ENCODE data around the gene ATP8A2.
"Not testable (repeated sequence)": the region's sequence is repeated elsewhere in the genome, so short reads cannot be mapped to it uniquely, and the experiment has no call there.

Gene ATP8A2

DNA sequence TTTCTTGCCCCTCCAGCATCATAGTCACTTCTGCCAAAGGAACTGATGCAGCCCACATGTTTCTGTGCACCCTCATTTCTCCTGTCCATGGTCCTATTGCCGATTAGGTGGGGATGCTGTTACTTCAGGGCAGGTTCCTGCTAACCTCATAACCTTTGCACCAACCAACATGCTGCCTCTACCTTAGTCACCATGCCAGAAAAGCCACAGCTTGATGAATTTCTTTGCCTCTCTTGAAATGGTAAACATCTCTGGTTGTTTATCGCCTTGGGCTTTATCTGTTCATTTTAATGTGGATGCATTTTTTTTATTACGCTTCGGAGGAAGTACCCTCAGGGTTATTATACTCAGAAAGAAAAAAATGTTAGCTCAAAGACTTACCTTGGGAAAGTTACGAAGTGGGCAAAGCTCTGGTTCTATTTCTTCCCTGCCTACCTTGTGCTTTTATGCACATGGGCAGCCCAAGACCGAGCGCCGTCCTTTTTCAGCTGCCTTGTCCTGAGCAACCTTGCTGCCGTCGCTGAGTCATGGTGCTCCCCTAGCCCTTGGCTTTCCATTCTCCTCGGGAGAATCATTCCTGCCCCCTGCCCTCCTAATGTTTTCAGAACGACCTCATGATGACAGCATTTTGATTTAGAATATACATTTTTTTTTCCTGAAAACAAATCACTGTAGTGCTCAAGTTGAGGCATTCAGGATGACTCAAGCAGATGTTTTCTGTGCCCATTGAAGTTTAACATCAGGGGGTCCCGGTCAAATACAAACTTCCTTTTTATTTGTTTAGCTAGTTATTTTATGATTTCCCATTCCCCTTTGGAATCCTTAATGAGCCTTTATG lies 400.1 kb downstream of the ATP8A2 start:
- no peak for DNase-seq

DNA sequence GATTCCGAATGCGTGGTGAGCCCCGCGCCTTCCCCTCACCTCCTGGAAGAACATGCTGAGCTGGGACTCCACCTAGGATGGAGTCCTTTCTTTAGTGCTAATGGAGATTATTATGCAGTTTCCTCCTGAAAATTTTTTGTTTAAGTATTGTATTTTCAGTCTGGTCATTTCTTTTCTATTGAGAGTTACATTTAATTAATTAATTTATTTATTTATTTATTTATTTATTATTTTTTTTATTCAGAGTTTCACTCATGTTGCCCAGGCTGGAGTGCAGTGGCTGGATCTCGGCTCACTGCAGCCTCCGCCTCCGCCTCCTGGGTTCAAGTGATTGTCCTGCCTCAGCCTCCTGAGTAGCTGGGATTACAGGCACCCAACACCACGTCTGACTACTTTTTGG lies 400.8 kb downstream of the ATP8A2 start:
- not testable (repeated sequence) for DNase-seq

DNA sequence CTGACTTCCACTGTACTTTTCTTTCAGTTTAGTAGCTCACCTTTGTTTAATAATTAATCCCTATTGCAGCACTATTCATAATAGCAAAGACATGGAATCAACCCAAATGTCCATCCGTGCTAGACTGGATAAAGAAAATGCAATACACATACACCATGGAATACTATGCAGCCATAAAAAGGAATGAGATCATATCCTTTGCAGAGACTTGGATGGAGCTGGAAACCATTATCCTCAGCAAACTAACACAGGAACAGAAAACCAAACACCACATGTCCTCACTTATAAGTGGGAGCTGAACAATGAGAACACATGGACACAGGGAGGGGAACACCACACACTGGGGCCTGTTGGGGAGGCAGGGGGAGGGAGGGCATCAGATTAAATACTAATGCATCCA lies 402.3 kb downstream of the ATP8A2 start:
- not testable (repeated sequence) for DNase-seq

DNA sequence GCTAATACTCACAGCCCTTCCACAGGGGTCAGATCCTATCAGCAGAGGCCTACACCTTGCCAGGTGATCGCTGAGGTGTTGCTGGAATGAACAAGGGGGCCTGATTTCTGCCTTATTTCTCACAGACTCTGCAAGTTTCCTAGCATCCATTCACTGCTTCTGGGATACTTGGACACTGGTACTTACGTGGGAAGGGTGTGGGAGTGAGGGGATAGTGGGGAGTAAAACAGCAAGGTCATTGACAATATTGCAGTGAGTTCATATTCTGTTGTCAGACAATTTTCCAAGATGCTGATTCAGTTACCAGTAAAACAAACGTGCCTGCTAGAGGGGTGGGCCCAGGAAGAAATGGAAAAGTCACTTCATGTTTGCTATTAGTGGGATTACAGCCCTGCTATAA lies 403.5 kb downstream of the ATP8A2 start:
- DNase-seq = no peak

- DNase-seq = no peak
Measured at GRCh38 chr13:25775986-25776385, 404.2 kb downstream of the ATP8A2 start.

- no peak for DNase-seq
Measured at GRCh38 chr13:25776722-25777121, 404.9 kb downstream of the ATP8A2 start.

DNA sequence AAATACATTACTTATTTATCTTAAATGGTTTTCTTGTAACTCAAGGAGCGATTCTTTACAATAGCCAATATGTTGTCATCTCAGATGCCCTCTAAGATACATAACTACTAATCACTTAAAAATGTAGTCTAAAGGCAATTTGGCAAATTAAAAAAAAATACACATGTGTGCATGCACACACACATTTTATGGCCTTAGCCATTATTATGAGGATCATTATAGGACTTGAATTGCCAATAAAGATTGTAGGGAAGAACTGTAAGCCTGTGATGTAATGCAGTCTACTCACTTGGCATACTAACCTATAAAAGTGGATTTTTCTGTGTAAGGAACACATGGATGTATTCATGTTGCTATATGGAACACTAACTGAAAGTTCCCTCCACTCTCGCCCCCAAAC lies 405.7 kb downstream of the ATP8A2 start:
- no peak for DNase-seq

GRCh38 chr13:25778365-25778764 lies 406.6 kb downstream of the ATP8A2 start:
- DNase-seq = no peak

- no peak for DNase-seq
Measured at GRCh38 chr13:25778808-25779305, 407.1 kb downstream of the ATP8A2 start.

DNA sequence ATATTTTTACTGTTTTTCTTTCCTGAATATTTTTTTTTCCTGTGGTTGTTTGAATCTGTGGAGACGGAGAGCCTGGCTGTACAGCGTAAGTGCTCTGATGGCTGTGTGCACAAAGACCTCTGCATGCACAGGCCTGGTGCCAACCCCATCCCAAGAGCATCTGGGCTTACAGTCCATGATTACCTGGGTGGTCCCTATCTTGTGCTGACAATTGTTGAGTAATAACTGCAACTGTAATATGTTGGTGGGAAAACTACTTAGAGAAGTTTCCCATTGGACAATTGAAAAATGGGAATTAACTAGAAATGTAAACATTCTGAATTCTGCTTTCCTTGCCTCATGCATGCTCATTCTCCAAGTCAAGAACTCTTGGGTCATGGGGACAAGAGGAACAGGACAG lies 411.3 kb downstream of the ATP8A2 start:
- DNase-seq = no peak

GRCh38 chr13:25783601-25784024 lies 411.8 kb downstream of the ATP8A2 start:
- DNase-seq = peak; percentile 76

DNA sequence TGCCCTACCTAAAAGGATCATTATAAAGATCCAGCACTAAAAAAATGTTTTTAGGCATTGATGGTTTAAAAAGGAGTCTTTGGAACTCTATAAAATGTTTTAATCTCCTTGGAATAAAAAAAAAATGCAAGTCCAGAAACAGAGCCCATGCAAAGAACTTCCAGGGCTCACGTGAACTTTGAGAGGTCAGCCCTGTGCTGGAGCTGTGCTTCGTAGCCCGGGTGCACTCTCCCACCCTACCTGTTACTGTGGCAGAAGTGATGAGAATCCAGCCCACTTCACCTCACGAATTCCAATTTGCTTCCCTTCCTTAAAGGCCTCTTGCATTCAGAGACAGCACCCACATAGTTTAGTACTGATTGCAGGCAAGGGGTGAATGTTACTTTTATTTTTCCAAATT lies 412.3 kb downstream of the ATP8A2 start:
- no peak for DNase-seq

- not testable (repeated sequence) for DNase-seq
Measured at GRCh38 chr13:25790137-25790536, 418.4 kb downstream of the ATP8A2 start.

DNA sequence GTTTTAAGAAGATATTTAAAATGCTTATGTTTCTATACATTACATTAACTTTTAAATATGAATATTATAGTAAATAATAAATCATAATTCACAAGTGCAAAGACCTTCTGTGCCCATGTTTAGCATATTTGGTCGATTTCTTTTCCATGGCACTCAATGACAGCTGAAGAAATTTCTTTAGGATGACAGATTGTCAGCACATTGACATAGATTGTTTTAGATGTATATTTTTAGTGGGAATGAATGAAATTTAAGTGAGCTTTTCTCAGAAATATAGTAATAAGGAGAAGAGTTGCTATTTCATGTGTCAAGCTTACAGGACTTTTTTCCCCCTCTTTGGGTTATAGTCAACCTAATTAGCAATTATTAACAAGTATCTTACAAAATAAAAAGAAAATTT lies 423.5 kb downstream of the ATP8A2 start:
- no peak for DNase-seq

- DNase-seq = no peak
Measured at GRCh38 chr13:25796474-25796873, 424.7 kb downstream of the ATP8A2 start.

GRCh38 chr13:25798998-25799397 lies 427.2 kb downstream of the ATP8A2 start:
- no peak for DNase-seq

DNA sequence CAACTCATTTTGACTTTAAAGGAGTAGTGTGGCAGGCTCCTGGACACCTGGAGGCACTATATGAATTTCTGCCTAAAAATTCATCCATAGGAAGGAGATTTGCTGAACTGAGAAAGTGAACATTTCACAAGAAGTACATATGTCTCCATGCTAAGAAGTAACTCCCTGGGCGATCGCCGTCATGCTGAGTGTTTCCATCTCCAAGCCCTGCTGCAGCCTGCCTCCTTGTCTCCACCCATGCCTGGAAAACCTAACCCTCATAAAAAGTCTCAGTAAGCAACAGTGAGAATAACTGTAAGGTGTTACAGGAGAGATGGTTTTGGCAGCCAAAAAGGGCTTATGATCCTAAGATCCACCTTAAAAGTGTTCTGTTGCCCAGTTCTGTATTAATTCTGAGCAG lies 428.7 kb downstream of the ATP8A2 start:
- no peak for DNase-seq

GRCh38 chr13:25802579-25802978 lies 430.8 kb downstream of the ATP8A2 start:
- no peak for DNase-seq

- DNase-seq = no peak
Measured at GRCh38 chr13:25803641-25804040, 431.9 kb downstream of the ATP8A2 start.

GRCh38 chr13:25806264-25806974 lies 434.6 kb downstream of the ATP8A2 start:
- no peak for DNase-seq

DNA sequence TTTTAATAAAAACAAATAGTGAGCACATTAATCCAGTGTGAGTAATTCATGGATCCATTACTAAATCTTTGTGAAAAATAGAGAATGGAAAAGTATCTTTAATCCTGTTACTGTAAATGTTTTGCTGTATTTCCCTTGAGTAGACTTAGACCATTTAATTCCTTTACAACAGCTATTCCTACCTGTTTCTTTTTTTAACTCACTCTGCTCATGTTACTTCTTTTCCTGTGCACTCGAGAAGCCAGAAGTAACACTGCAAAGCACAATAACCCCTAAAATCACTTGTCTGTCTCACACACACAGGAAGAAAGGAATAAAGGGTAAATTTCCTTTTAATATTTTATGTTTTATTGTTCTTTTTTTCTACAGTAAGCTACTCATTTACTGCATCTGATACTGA lies 435.8 kb downstream of the ATP8A2 start:
- no peak for DNase-seq

DNA sequence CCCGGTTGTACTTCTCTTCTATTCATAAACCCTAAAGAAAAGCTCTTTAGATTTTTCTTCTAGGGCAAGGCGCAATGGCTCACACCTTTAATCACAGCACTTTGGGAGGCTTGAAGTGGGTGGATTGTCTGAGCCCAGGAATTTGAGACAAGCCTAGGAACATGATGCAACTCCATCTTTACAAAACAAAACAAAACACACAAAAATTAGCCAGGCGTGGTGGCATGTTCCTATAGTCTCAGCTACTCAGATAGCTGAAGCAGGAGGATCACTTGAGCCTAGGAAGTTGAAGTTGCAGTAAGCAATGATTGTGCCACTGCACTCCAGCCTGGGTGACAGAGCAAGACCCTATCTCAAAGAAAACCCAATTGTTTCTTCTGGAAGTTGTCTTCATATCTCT lies 439.7 kb downstream of the ATP8A2 start:
- no peak for DNase-seq

DNA sequence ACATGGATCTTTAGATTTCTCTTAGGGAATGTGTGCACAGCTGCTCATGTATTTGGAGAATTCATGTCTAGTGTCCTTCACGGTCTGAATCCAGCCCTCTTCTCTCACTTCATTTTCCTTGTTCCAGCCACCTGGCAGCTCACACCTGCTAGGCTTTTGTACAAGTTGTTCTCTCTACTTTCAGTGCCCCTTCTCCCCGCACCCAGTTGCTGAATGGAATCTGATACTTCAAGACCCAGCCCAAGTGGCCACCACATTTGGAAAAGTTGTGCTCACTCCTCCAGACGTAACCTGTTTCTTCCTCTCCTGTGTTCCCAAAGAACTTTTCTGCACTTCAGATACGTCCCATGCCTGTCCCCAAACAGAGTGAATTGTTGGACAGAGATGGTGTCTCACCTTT lies 444.5 kb downstream of the ATP8A2 start:
- DNase-seq = no peak

DNA sequence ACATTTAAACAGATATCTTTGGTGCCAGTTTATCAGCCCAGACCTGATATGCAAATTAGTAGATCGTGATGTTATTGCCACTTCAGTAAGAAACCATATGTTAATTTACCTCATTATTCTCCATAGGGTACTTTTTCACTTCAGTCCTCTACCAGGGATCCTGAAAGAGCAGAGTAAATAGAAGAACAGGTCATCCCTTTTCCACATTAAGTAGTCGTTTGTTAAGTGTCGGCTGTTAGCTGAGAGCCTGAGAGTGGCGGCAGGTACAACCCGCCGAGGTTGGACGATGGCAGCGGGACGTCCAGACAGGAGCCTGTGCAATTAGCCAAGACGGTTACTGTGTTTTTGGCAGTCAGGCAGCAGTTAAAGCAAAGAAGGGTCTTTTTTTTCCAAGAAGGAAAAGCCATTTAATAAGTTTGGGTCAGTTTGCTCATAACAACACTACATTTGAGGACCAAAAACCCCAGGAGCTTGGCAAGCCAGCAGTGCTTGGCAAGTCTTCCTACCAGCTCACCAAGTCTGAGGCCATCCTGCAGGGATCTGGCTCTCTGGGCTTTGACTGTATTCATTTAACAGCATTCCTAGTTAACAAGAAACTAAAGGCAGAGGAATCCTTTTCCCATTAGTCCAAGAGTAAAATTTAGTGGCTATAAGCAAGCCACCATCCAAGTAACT lies 448.2 kb downstream of the ATP8A2 start:
- peak; percentile 15 for DNase-seq
